GM12865 (cell line): ENCODE data around the gene CRIP2.
A peak's percentile ranks its signal among the peaks of the same experiment; 100 is the strongest.

ENCODE experiments used
- DNase-seq: peaks from one replicate; pipeline ENCODE4 v3.0.0; 2010; ENCODE audit warnings: low read depth
- H3K4me3 ChIP-seq: 2 replicates; pipeline ENCODE4 v1.5.1; 2011; ENCODE audit warnings: mild to moderate bottlenecking, low read depth, low read length, control low read depth
- TF ChIP-seq, protein P1 (sequence below): IDR thresholded peaks from 2 replicates; pipeline ENCODE4 v1.5.1; 2011; ENCODE audit warnings: low read length, control low read depth, low read depth, inconsistent platforms; ENCODE audit not compliant: insufficient read depth; ENCODE audit errors: missing control alignments

The CRIP2 gene, protein sequence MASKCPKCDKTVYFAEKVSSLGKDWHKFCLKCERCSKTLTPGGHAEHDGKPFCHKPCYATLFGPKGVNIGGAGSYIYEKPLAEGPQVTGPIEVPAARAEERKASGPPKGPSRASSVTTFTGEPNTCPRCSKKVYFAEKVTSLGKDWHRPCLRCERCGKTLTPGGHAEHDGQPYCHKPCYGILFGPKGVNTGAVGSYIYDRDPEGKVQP

DNA sequence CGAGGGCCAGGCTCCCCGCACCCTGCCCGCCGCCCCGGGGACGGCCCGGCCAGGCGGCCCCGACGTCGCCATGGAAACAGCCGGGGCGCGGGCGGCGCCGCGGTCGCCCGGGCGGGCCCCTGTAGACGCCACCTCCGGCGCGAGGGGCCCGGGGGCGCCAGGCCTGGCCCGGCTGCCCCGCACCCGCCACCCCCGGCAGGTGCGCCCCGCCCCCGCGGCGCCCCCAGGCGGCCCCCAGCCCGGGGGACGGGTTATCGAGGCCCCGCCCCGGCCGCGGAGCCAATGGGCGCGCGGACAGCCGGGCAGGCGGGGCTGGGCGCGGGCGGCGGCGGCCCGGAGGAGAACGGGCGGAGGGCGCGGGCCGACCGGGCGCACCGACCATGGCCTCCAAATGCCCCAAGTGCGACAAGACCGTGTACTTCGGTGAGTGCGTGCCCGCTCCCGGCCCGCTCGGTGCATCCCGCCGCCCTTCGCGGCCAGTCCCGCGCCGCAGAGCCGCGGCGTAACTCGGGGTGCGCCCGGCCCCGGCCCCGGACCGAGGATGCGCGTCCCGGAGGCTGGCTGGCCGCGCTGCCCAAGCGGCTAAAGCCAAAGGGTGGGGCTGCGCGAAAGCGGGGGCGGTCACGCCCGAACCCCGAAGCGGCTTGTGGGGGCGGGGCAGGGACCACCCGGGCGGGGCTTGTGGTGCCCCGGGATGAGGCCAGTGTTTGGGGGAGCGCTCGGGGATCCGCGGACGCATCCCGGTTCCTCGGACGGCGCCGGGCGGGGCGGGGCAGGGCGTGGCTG lies at the start of gene CRIP2:
CRIP2 (plus strand) TSS at position 339 of the 786 bp plus-strand sequence; CDS start at position 381, 42 bp downstream.
- peak within 1 kb of the TSS; percentile 38 for H3K4me3 ChIP-seq
- TF ChIP-seq, protein P1, sequence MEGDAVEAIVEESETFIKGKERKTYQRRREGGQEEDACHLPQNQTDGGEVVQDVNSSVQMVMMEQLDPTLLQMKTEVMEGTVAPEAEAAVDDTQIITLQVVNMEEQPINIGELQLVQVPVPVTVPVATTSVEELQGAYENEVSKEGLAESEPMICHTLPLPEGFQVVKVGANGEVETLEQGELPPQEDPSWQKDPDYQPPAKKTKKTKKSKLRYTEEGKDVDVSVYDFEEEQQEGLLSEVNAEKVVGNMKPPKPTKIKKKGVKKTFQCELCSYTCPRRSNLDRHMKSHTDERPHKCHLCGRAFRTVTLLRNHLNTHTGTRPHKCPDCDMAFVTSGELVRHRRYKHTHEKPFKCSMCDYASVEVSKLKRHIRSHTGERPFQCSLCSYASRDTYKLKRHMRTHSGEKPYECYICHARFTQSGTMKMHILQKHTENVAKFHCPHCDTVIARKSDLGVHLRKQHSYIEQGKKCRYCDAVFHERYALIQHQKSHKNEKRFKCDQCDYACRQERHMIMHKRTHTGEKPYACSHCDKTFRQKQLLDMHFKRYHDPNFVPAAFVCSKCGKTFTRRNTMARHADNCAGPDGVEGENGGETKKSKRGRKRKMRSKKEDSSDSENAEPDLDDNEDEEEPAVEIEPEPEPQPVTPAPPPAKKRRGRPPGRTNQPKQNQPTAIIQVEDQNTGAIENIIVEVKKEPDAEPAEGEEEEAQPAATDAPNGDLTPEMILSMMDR = no peak
- no peak for DNase-seq

DNA sequence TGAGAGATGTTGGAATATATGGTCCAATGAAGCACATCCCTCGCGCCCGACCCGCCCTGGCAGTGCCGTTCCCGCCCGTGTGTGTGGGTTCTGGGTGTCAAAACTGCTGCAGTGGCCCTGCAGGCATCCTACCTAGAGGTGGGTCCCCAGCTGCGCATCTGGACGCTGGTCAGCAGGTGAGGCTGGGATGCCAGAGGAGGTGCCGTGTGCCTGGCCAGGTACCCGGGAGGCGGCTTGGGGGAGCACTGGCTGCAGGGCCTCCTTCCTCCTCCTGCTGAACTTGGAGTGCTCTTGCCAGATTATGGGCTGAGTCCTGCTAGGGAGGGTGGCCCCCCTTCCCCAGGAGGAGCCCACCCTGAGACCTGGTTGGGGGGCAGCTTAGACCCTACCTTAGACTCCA lies 49.8 kb upstream of the CRIP2 start:
- TF ChIP-seq, protein P1 = no peak
- DNase-seq = no peak
- no peak overlapping the region for H3K4me3 ChIP-seq

DNA sequence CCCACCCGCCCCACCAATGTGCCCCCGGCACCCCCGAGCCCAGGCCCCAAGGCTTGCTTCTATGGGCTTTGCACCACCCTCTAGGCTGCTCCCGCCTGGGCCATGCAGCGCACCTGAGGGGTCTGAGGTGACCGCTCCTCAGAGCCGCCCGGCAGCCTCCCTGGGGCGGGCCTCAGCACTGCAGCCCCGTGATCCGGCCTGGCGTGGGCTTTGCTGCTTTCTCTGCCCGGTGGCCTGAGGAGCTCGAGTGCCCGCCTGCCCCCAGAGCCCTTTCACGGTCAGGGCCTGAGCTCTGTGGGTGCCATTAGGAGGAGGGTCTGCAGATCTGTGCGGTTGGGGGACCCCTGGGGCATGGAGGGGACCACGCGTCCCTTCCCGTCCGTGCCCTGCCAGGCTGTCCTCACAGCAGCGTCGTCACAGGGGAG lies 48.8 kb upstream of the CRIP2 start:
- DNase-seq = no peak
- TF ChIP-seq, protein P1 = no peak
- no peak overlapping the region for H3K4me3 ChIP-seq

DNA sequence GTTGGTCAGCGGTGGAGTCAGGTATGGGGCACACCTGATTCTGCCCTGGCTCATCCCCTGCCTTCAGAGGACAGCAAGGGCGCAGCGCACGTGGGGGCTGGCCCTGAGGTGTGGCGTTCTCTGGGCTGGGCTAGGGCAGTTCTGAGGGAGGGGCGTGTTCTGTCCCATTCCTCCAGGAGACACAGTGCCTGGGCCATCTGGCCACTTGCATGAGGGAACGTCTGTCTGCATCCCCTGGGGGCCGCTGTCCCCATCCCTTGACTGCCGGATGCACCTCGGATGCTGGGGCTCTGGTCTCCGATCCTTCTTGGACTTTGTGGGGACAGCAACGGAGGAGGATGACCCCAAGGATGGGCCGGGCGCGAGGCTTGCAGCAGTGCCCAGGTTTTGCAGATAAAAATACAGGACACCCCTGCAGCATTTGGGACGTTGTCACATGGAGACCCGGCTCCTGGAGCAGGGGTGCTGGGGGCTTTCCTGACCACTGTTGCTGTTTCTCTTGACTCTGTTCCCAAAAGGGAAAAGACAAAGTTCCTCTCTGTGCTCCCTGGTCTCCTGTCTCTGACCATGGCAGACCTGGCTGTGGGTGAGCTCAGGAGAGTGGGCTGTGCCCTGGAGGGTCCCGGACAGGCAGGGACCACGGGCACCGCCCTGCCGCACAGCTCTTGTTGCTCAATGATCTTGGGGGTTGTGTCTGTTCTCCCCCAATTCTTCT lies 48.0 kb upstream of the CRIP2 start:
- TF ChIP-seq, protein P1 = no peak
- DNase-seq = no peak

DNA sequence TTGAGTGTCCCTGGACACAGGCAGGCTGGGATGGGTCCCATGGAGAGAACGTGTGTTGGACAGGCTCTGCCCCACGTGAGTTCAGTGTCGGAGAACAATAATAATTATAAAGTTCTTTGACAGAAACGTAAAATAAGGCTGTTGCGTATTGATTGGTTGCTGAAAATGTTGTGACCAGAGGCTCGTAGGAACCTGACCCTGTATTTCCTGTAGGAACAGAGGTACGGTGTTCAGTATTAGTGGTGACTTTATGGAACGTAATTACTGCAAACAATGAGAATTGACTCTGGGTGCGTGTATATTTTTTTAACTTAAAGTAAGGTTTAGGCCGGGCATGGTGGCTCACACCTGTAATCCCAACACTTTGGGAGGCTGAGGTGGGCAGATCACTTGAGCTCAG lies 47.2 kb upstream of the CRIP2 start:
- H3K4me3 ChIP-seq = no peak overlapping the region
- TF ChIP-seq, protein P1 = no peak
- no peak for DNase-seq

More for the DNA sequence above, 48.0 kb upstream of the CRIP2 start:
- H3K4me3 ChIP-seq = no peak overlapping the region

DNA sequence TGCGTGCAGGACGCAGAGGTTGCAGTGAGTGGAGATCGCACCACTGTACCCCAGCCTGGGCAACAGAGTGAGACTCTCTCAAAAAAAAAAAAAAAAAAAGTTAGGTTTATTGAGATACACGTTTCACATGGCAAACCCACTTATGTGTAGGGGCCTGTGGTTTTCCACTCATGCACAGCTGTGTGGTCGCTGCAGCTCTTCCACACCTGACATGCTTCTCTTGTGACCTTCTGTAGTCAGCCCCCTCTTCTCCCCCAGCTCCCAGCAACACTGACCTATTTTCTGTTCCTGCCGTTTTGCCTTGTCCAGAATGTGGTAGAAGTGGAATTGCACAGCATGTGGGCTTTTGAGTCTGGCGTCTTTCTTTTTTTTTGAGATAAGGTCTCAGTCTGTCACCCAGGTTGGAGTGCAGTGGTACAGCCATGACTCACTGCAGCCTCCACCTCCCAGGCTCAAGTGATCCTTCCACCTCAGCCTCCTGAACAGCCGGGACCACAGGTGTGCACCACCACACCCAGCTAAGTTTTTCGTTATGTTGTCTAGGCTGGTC lies 46.6 kb upstream of the CRIP2 start:
- TF ChIP-seq, protein P1 = no peak
- H3K4me3 ChIP-seq = no peak overlapping the region
- no peak for DNase-seq
